Neuron (in vitro differentiated cells): ENCODE measurements around the gene ETHE1.
A peak's percentile ranks its signal among the peaks of the same experiment; 100 is the strongest.

Source experiments
- H2AFZ ChIP-seq: one replicate; pipeline ENCODE4 v1.6.1; 2013; ENCODE audit warnings: low read depth, mild to moderate bottlenecking, inconsistent platforms, low read length, moderate library complexity
- H3K27me3 ChIP-seq: one replicate; pipeline ENCODE4 v1.6.1; 2013; ENCODE audit warnings: low read length; ENCODE audit not compliant: insufficient read depth
- H3K36me3 ChIP-seq: one replicate; pipeline ENCODE4 v1.6.1; 2013; ENCODE audit warnings: low read length; ENCODE audit not compliant: insufficient read depth
- H3K4me1 ChIP-seq: one replicate; pipeline ENCODE4 v1.6.1; 2013; ENCODE audit warnings: low read length; ENCODE audit not compliant: insufficient read depth
- H3K4me3 ChIP-seq: 2 replicates; pipeline ENCODE4 v1.5.1; 2013; ENCODE audit warnings: mild to moderate bottlenecking, low read length, moderate library complexity
- H3K9me3 ChIP-seq: one replicate; pipeline ENCODE4 v1.6.1; 2013; ENCODE audit warnings: low read length

ETHE1 gene

GRCh38 chr19:43526884-43527859, at the start of gene ETHE1:
TSS of gene ETHE1 (minus strand) at chr19:43527201. CDS start at chr19:43527177, 24 bp downstream.
- H3K4me3 ChIP-seq = peak within 1 kb of the TSS; percentile 77
- H3K9me3 ChIP-seq = no peaks in the 10 kb centered on the region
- peaks cover 15% of the 10 kb centered on the region for H3K4me1 ChIP-seq
- H3K36me3 ChIP-seq = no peaks in the 10 kb centered on the region
- peak within 1 kb of the TSS; percentile 58 for H2AFZ ChIP-seq
- H3K27me3 ChIP-seq = no peaks in the 10 kb centered on the region

- H3K4me1 ChIP-seq = peaks cover 14% of the 10 kb centered on the region
- H3K36me3 ChIP-seq = peaks cover 18% of the 10 kb centered on the region
- H3K9me3 ChIP-seq = no peaks in the 10 kb centered on the region
- H3K4me3 ChIP-seq = peak overlapping the region; percentile 30
- peak overlapping the region; percentile 84 for H2AFZ ChIP-seq
- H3K27me3 ChIP-seq = no peaks in the 10 kb centered on the region
These were observed 49.2 kb upstream of the ETHE1 start for GRCh38 chr19:43575955-43576878.

GRCh38 chr19:43575156-43575950, 48.4 kb upstream of the ETHE1 start, which contains the start of the genes PINLYP and XRCC1:
TSS of gene PINLYP (plus strand) at chr19:43575801. CDS start at chr19:43577192, 1,391 bp downstream.
TSS of gene XRCC1 (minus strand) at chr19:43575527. CDS start at chr19:43575458, 69 bp downstream.
- peak within 1 kb of the TSS; percentile 84 for H2AFZ ChIP-seq

GRCh38 chr19:43574424-43575155, 47.6 kb upstream of the ETHE1 start:
- no peaks in the 10 kb centered on the region for H3K27me3 ChIP-seq
- H3K4me1 ChIP-seq = peaks cover 14% of the 10 kb centered on the region
- H2AFZ ChIP-seq = peak overlapping the region; percentile 27
- H3K9me3 ChIP-seq = no peaks in the 10 kb centered on the region
- peak overlapping the region; percentile 57 for H3K4me3 ChIP-seq
- peaks cover 24% of the 10 kb centered on the region for H3K36me3 ChIP-seq

More at GRCh38 chr19:43575156-43575950, 48.4 kb upstream of the ETHE1 start, which contains the start of the genes PINLYP and XRCC1:
- Histone ChIP-seq H3K4me3 (peak within 1 kb of the TSS; percentile 57), H3K4me1 (peaks cover 14% of the 10 kb centered on the region), H3K36me3 (peaks cover 22% of the 10 kb centered on the region), H3K9me3 (no peaks in the 10 kb centered on the region), H3K27me3 (no peaks in the 10 kb centered on the region)

GRCh38 chr19:43572171-43572588, 45.2 kb upstream of the ETHE1 start:
- Histone ChIP-seq H2AFZ (no peak overlapping the region), H3K4me1 (peaks cover 14% of the 10 kb centered on the region), H3K27me3 (no peaks in the 10 kb centered on the region), H3K36me3 (peaks cover 26% of the 10 kb centered on the region), H3K4me3 (no peak overlapping the region), H3K9me3 (no peaks in the 10 kb centered on the region)

GRCh38 chr19:43570174-43570791, 43.3 kb upstream of the ETHE1 start:
- H2AFZ ChIP-seq = no peak overlapping the region
- peaks cover 11% of the 10 kb centered on the region for H3K4me1 ChIP-seq
- H3K9me3 ChIP-seq = no peaks in the 10 kb centered on the region
- peaks cover 26% of the 10 kb centered on the region for H3K36me3 ChIP-seq
- H3K4me3 ChIP-seq = no peak overlapping the region
- no peaks in the 10 kb centered on the region for H3K27me3 ChIP-seq

- no peak overlapping the region for H3K4me3 ChIP-seq
- no peak overlapping the region for H2AFZ ChIP-seq
- peaks cover 28% of the 10 kb centered on the region for H3K36me3 ChIP-seq
- H3K9me3 ChIP-seq = no peaks in the 10 kb centered on the region
- no peaks in the 10 kb centered on the region for H3K27me3 ChIP-seq
- peaks cover 6% of the 10 kb centered on the region for H3K4me1 ChIP-seq
These were observed 42.7 kb upstream of the ETHE1 start for GRCh38 chr19:43569657-43570056.

- no peaks in the 10 kb centered on the region for H3K4me1 ChIP-seq
- no peak overlapping the region for H2AFZ ChIP-seq
- no peaks in the 10 kb centered on the region for H3K9me3 ChIP-seq
- H3K4me3 ChIP-seq = no peak overlapping the region
- peaks cover 37% of the 10 kb centered on the region for H3K36me3 ChIP-seq
- no peaks in the 10 kb centered on the region for H3K27me3 ChIP-seq
These were observed 37.8 kb upstream of the ETHE1 start for GRCh38 chr19:43564800-43565199.

GRCh38 chr19:43563816-43564457, 36.9 kb upstream of the ETHE1 start:
- H3K4me3 ChIP-seq = no peak overlapping the region
- no peak overlapping the region for H2AFZ ChIP-seq
- H3K9me3 ChIP-seq = no peaks in the 10 kb centered on the region
- no peaks in the 10 kb centered on the region for H3K27me3 ChIP-seq
- H3K4me1 ChIP-seq = no peaks in the 10 kb centered on the region
- peaks cover 35% of the 10 kb centered on the region for H3K36me3 ChIP-seq

- H3K27me3 ChIP-seq = no peaks in the 10 kb centered on the region
- no peaks in the 10 kb centered on the region for H3K4me1 ChIP-seq
- H3K4me3 ChIP-seq = no peak overlapping the region
- peaks cover 40% of the 10 kb centered on the region for H3K36me3 ChIP-seq
- no peaks in the 10 kb centered on the region for H3K9me3 ChIP-seq
- no peak overlapping the region for H2AFZ ChIP-seq
These were observed 35.8 kb upstream of the ETHE1 start for GRCh38 chr19:43562698-43563241.

GRCh38 chr19:43562226-43562697, 35.3 kb upstream of the ETHE1 start:
- H3K4me3 ChIP-seq = no peak overlapping the region
- H3K36me3 ChIP-seq = peaks cover 45% of the 10 kb centered on the region
- no peaks in the 10 kb centered on the region for H3K27me3 ChIP-seq
- H2AFZ ChIP-seq = no peak overlapping the region
- no peaks in the 10 kb centered on the region for H3K4me1 ChIP-seq
- no peaks in the 10 kb centered on the region for H3K9me3 ChIP-seq
